Spleen (tissue), 11 donors: Measurements from ENCODE around the gene SRCAP. TPM values are rescaled to one million over a fixed set of nuclear protein-coding genes. Genes with fewer than 3 reads are reported as not detected.

Experiments used
- DNase-seq: peaks from one replicate; pipeline ENCODE4 v3.0.0-alpha.2; 2020
- H3K27ac ChIP-seq, 8 donors: fragments of 200-600 bp; sonication (generic) in 7 of 8; 1 replicate in 4 of 8; 2 replicates in 4 of 8; pipeline versions ENCODE4 v1.5.0 to v1.8.0; 2016 to 2021; ENCODE audit warnings: inconsistent platforms in 4 of 8, mild to moderate bottlenecking in 4 of 8, moderate library complexity in 1 of 8
- H3K27me3 ChIP-seq, 7 donors: fragments of 200-600 bp; sonication (generic) in 6 of 7; replicated peaks in 1 of 7; 1 replicate in 4 of 7; 2 replicates in 3 of 7; pipeline versions ENCODE4 v1.5.0 to v1.8.0; 2016 to 2021; ENCODE audit warnings: inconsistent platforms in 3 of 7, mild to moderate bottlenecking in 1 of 7
- H3K36me3 ChIP-seq, 6 donors: fragments of 200-600 bp; sonication (generic) in 5 of 6; 1 replicate in 4 of 6; 2 replicates in 2 of 6; pipeline versions ENCODE4 v1.5.0 to v1.8.0; 2016 to 2021; ENCODE audit warnings: inconsistent platforms in 2 of 6
- H3K4me1 ChIP-seq, 6 donors: fragments of 200-600 bp; sonication (generic) in 5 of 6; 1 replicate in 3 of 6; 2 replicates in 3 of 6; pipeline versions ENCODE4 v1.5.0 to v1.8.0; 2016 to 2021; ENCODE audit warnings: inconsistent platforms in 3 of 6
- H3K4me3 ChIP-seq, 8 donors: fragments of 200-600 bp; sonication (generic) in 7 of 8; 1 replicate in 4 of 8; 2 replicates in 4 of 8; pipeline versions ENCODE4 v1.5.0 to v1.8.0; 2016 to 2021; ENCODE audit warnings: inconsistent platforms in 4 of 8, mild to moderate bottlenecking in 4 of 8, moderate library complexity in 2 of 8
- H3K9me3 ChIP-seq, 8 donors: fragments of 200-600 bp; sonication (generic) in 7 of 8; 1 replicate in 4 of 8; 2 replicates in 4 of 8; pipeline versions ENCODE4 v1.5.0 to v1.8.0; 2016 to 2021; ENCODE audit warnings: inconsistent platforms in 4 of 8
- POLR2A ChIP-seq, 3 donors: fragments of 450-650 bp; IDR thresholded peaks; one replicate each; pipeline ENCODE4 v1.5.1; 2017; ENCODE audit warnings: antibody characterized with exemption in 3 of 3, mild to moderate bottlenecking in 1 of 3
- POLR2AphosphoS5 ChIP-seq, 3 donors: sonication (generic); formaldehyde crosslinking; IDR thresholded peaks; one replicate each; pipeline ENCODE4 v1.5.1; 2017; ENCODE audit warnings: antibody characterized with exemption in 3 of 3
- WGBS, 5 donors: extraction: QIAGEN DNeasy Blood & Tissue Kit in 3 of 5; methylation state at CpG; one replicate each; pipeline versions ENCODE4 v1.1.5 to v1.1.7; 2013 to 2018; 5-methylcytosine and 5-hydroxymethylcytosine counted together
- intact Hi-C: fragments of 100-400 bp; cut with DNase I; formaldehyde crosslinking; loops from one replicate; pipeline ENCODE4 v1.15.0; 2023; ENCODE audit warnings: low total_unique reads
- polyA plus RNA-seq, 3 donors: library from polyadenylated mRNA; stranded (reverse); fragments of 200-250 nt; gene quantifications; one replicate each; pipeline ENCODE4 v1.2.1, GENCODE V29; 2013
- total RNA-seq, 7 donors: library from RNA; depleted of rRNA in 3 of 7; stranded (reverse); fragments of >200 nt in 3 of 7; fragmentation: NEBNext Ultra II Directional in 4 of 7; extraction: Animal tissue kit (Norgen Biotek cat#: 25700) in 4 of 7; gene quantifications; one replicate each; pipeline versions ENCODE4 v1.1.0 to v1.2.1, GENCODE V29; 2016 to 2021
- TF ChIP-seq, protein P1 (sequence below), 11 experiments: fragments of 200-600 bp in 7 of 11; fragments of 450-650 bp in 4 of 11; sonication (generic) in 4 of 11; IDR thresholded peaks in 8 of 11; conservative IDR thresholded peaks in 3 of 11; 1 replicate in 7 of 11; 2 replicates in 4 of 11; pipeline versions ENCODE4 v1.4.0 to v1.8.0; 2016 to 2021; ENCODE audit warnings: antibody characterized with exemption in 11 of 11, inconsistent platforms in 4 of 11, mild to moderate bottlenecking in 1 of 11
- donor health status: healthy with polysubstance abuse.
- donor health status: DM: no; HTN: no; CAD: no; lungs with moderate emphysema.
- donor health status: DM: no; HTN: no; CAD: no.
- donor health status: Bipolar disorder and iron deficiency.
- donor health status: healthy.
- donor health status: DM: no; HTN: no; CAD: no.
- donor health status: DM: yes; HTN: yes; CAD: no.

Gene SRCAP
- total and polyA plus RNA-seq, 10 donors, result 1.2 to 85.7 (median 68.3) TPM

DNA sequence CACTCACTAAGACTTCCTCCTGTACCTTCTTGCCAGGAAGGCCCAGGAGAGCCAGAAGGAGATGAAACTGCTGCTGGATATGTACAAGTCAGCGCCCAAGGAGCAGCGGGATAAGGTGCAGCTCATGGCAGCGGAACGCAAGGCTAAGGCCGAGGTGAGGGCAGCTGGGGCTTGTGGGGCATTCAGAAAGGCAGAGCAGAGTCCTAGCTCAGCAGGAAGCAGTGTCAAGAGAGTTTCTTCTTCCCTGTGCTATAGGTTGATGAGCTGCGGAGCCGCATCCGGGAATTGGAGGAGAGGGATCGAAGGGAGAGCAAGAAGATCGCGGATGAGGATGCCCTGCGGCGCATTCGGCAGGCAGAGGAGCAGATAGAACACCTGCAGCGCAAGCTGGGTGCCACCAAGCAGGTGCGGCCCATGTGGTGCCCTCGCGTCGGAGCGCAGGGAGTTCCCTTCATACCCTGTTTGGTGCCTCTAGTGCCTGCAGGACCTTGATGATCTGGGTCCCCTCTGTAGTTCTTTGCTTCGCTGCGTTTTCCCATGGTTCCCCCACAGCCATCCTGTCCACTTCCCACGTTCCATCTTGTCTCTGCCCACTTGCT, 69.7 kb downstream of the SRCAP start:
- H3K36me3 ChIP-seq, result peaks cover 5 to 100% (median 99%) of the 10 kb centered on the region in 6 donors
- 93 to 98% (median 97%) methylated on average over 23 of the region's 23 CpGs for WGBS, 5 donors
- intact Hi-C loops, result no loop called here

DNA sequence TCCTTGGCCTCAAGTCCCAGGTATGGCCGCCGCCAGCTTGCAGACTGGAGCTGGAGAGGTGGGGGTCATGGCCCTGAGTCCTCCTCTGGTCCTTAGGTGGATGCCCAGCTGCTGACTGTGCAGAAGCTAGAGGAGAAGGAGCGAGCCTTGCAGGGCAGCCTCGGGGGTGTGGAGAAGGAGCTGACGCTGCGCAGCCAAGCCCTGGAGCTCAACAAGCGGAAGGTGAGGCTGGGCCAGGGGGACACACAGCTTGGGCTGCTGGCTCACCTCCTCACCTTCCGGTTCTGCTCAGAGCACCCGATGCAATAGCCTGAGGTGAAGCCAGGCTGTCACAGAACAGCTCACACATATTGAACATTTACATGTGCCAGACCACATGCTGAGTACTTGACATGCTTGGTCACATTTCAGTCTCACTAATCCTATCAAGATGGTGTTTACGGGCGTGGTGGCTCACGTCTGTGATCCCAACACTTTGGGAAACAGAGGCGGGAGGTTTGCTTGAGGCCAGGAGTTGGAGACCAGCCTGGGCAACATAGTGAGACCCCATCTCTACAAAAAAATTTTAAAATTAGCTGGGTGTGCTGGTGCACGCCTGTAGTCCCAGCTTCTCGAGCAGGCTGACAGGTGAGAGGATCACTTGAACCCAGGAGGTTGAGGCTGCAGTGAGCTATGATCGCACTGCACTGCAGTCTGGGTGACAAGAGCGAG, 70.6 kb downstream of the SRCAP start:
- intact Hi-C loops, result loop anchor here (10.0 kb wide), 1 partner anchor 45 kb away; no protein-coding TSS in a partner anchor
- 89 to 95% (median 93%) methylated on average over 14 to 17 of the region's 17 CpGs for WGBS, 5 donors
- DNase-seq, result peak; percentile 79
- H3K4me3 ChIP-seq, result no peak overlapping the region
- H3K9me3 ChIP-seq, result no peaks in the 10 kb centered on the region
- no peak overlapping the region for H3K27ac ChIP-seq
- H3K36me3 ChIP-seq, result peaks cover 5 to 100% (median 99%) of the 10 kb centered on the region in 6 donors
- peak; percentile 22 to 47 (median 27) for TF ChIP-seq POLR2AphosphoS5 (IDR thresholded peaks at IDR 0.05)
- TF ChIP-seq, protein P1, sequence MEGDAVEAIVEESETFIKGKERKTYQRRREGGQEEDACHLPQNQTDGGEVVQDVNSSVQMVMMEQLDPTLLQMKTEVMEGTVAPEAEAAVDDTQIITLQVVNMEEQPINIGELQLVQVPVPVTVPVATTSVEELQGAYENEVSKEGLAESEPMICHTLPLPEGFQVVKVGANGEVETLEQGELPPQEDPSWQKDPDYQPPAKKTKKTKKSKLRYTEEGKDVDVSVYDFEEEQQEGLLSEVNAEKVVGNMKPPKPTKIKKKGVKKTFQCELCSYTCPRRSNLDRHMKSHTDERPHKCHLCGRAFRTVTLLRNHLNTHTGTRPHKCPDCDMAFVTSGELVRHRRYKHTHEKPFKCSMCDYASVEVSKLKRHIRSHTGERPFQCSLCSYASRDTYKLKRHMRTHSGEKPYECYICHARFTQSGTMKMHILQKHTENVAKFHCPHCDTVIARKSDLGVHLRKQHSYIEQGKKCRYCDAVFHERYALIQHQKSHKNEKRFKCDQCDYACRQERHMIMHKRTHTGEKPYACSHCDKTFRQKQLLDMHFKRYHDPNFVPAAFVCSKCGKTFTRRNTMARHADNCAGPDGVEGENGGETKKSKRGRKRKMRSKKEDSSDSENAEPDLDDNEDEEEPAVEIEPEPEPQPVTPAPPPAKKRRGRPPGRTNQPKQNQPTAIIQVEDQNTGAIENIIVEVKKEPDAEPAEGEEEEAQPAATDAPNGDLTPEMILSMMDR (IDR thresholded peaks at IDR 0.05 in 8 of 11, conservative IDR thresholded peaks at IDR 0.05 in 3 of 11), result no peak
- no peaks in the 10 kb centered on the region for H3K27me3 ChIP-seq
- peaks cover 0 to 46% (median 28%) of the 10 kb centered on the region in 6 donors for H3K4me1 ChIP-seq

More for the DNA sequence above, 69.7 kb downstream of the SRCAP start:
- H3K27me3 ChIP-seq, result no peaks in the 10 kb centered on the region
- TF ChIP-seq POLR2A (IDR thresholded peaks at IDR 0.05) (no peak), POLR2AphosphoS5 (IDR thresholded peaks at IDR 0.05) (peak in 1 of 3 donors; percentile 31)
- TF ChIP-seq, protein P1 (IDR thresholded peaks at IDR 0.05 in 8 of 11, conservative IDR thresholded peaks at IDR 0.05 in 3 of 11), result no peak
- H3K27ac ChIP-seq, result peak overlapping the region in 2 of 8 donors; percentile 0 to 46
- peaks cover 4 to 48% (median 33%) of the 10 kb centered on the region in 6 donors for H3K4me1 ChIP-seq
- no peaks in the 10 kb centered on the region for H3K9me3 ChIP-seq
- peak; percentile 64 for DNase-seq
- H3K4me3 ChIP-seq, result no peak overlapping the region

DNA sequence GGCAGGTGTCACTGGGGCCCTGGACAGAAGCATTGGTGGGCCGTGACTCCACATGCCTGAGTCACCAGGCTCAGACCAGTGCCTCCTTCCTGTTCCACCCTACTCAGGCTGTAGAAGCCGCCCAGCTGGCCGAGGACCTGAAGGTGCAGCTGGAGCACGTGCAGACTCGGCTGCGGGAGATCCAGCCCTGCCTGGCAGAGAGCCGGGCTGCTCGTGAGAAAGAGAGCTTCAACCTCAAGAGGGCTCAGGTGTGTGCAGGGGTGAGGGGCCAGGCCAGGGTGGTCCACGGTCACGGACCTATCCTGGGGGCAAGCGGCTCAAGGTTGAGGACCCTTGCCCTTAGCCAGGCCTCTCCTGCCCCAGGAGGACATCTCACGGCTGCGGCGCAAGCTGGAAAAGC, 72.8 kb downstream of the SRCAP start:
- peaks cover 5 to 81% (median 79%) of the 10 kb centered on the region in 6 donors for H3K36me3 ChIP-seq
- 84 to 92% (median 90%) methylated on average over 12 to 14 of the region's 14 CpGs for WGBS, 5 donors

More for the DNA sequence above, 72.8 kb downstream of the SRCAP start:
- H3K27ac ChIP-seq, result no peak overlapping the region
- intact Hi-C loops, result loop anchor here (10.0 kb wide), 1 partner anchor 47 kb away; no protein-coding TSS in a partner anchor
- DNase-seq, result peak; percentile 69
- peak in 2 of 3 donors; percentile 20 to 63 for TF ChIP-seq POLR2AphosphoS5 (IDR thresholded peaks at IDR 0.05)
- TF ChIP-seq, protein P1 (IDR thresholded peaks at IDR 0.05 in 8 of 11, conservative IDR thresholded peaks at IDR 0.05 in 3 of 11), result no peak
- H3K4me3 ChIP-seq, result no peak overlapping the region
- H3K27me3 ChIP-seq, result peaks cover 0 to 13% (median 0%) of the 10 kb centered on the region in 7 donors
- H3K4me1 ChIP-seq, result peaks cover 12 to 58% (median 45%) of the 10 kb centered on the region in 6 donors
- no peaks in the 10 kb centered on the region for H3K9me3 ChIP-seq
